Caco-2 (cell line): Measurements from ENCODE around the gene NOX3. TPM values are rescaled to one million over a fixed set of nuclear protein-coding genes. Genes with fewer than 3 reads are reported as not detected.

Source experiments
- BruUV-seq: library from RNA; stranded (reverse); fragments of 400-500 nt; replicated peaks from 2 replicates; lab custom pipeline; 2021; lab: Mats Ljungman, UMichigan
- CTCF ChIA-PET: fragments of 300-600 bp; sonication (Branson Sonifier 250); formaldehyde crosslinking; loops from one replicate; lab custom pipeline; 2022; ENCODE audit warnings: antibody characterized with exemption; lab: Charles Lee
- POLR2A ChIA-PET: fragments of 300-600 bp; sonication (Branson Sonifier 250); formaldehyde crosslinking; loops from one replicate; lab custom pipeline; 2022; ENCODE audit warnings: antibody characterized with exemption; lab: Charles Lee
- DNase-seq, 2 experiments: peaks; one replicate each; pipeline versions ENCODE4 v3.0.0 to v3.0.0-alpha.2; 2020 to 2022
- H3K27me3 ChIP-seq: replicated peaks from 2 replicates; pipeline ENCODE4 v1.6.0; 2011; ENCODE audit warnings: low read length; ENCODE audit not compliant: control insufficient read depth, insufficient read depth
- H3K36me3 ChIP-seq: 2 replicates; pipeline ENCODE4 v1.5.1; 2011; ENCODE audit warnings: low read length; ENCODE audit not compliant: control insufficient read depth, insufficient read depth
- H3K4me1 ChIP-seq: fragments of 250-450 bp; sonication (Bioruptor Pico); 2 replicates; pipeline ENCODE4 v1.5.1; 2020; ENCODE audit warnings: mild to moderate bottlenecking
- H3K4me3 ChIP-seq: 2 replicates; pipeline ENCODE4 v1.5.1; 2011; ENCODE audit warnings: low read depth, mild to moderate bottlenecking, control low read depth, low read length
- H3K9me3 ChIP-seq: fragments of 250-450 bp; sonication (Bioruptor Pico); 2 replicates; pipeline ENCODE4 v1.5.1; 2020; ENCODE audit warnings: mild to moderate bottlenecking, moderate library complexity
- H3K27ac Mint-ChIP-seq: one replicate; pipeline ENCODE4 v1.8.0; 2022; ENCODE audit warnings: mixed read lengths; ENCODE audit not compliant: unreplicated experiment
- H3K27me3 Mint-ChIP-seq: one replicate; pipeline ENCODE4 v1.8.0; 2022; ENCODE audit warnings: mixed read lengths; ENCODE audit not compliant: insufficient read depth, unreplicated experiment
- H3K36me3 Mint-ChIP-seq: one replicate; pipeline ENCODE4 v1.8.0; 2022; ENCODE audit warnings: mild to moderate bottlenecking, mixed read lengths; ENCODE audit not compliant: insufficient read depth, unreplicated experiment
- H3K4me1 Mint-ChIP-seq: one replicate; pipeline ENCODE4 v1.8.0; 2022; ENCODE audit warnings: low read depth, mixed read lengths; ENCODE audit not compliant: unreplicated experiment
- H3K4me3 Mint-ChIP-seq: one replicate; pipeline ENCODE4 v1.8.0; 2022; ENCODE audit warnings: mild to moderate bottlenecking, moderate library complexity, mixed read lengths; ENCODE audit not compliant: unreplicated experiment
- H3K9me3 Mint-ChIP-seq: one replicate; pipeline ENCODE4 v1.8.0; 2022; ENCODE audit warnings: mixed read lengths; ENCODE audit not compliant: unreplicated experiment
- intact Hi-C: fragments of 100-400 bp; cut with micrococcal nuclease; formaldehyde crosslinking; loops from one replicate; pipeline ENCODE4 v1.10.0; 2022; ENCODE audit not compliant: unreplicated experiment
- total RNA-seq: library from RNA; stranded (reverse); gene quantifications from 2 replicates; pipeline ENCODE4 v1.2.3, GENCODE V29; 2022
- TF ChIP-seq, protein P1 (sequence below), 2 experiments: fragments of 200-600 bp in 1 of 2; IDR thresholded peaks; 1 replicate in 1 of 2; 2 replicates in 1 of 2; pipeline versions ENCODE4 v1.5.1 to v1.8.0; 2011 to 2022; ENCODE audit warnings: antibody characterized with exemption in 1 of 2, control low read depth in 1 of 2, inconsistent platforms in 1 of 2, low read depth in 1 of 2, low read length in 1 of 2, mild to moderate bottlenecking in 1 of 2, moderate library complexity in 1 of 2; ENCODE audit not compliant: insufficient read depth in 1 of 2, severe bottlenecking in 1 of 2, unreplicated experiment in 1 of 2

Gene NOX3
- total RNA-seq, 1 experiment from 2014 or later: not detected

DNA sequence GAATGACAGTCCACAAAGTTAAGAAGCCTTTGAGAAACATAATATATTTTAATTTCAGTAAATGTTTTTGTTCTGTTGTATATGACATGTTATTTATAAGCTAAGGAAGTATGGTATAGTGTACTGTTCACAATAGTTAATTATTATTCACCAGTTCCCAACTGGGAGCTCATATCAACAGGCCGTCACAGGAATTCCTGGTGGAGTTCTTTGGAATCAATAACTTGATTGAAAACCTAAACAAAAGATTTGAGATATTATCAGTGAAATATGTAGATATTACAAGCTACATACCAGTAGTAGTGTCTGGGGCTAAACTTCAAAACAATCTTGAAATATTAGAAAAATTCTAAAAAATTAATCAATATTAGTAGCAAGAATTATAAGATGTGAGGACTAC, 60.3 kb downstream of the NOX3 start:
- ChIA-PET POLR2A (no interaction called here), CTCF (no interaction called here)
- H3K27me3 ChIP-seq: no peaks in the 10 kb centered on the region
- no peak for DNase-seq
- Mint-ChIP-seq H3K4me1 (peaks cover 25% of the 10 kb centered on the region), H3K4me3 (no peak overlapping the region), H3K36me3 (no peaks in the 10 kb centered on the region), H3K27ac (no peak overlapping the region), H3K27me3 (no peaks in the 10 kb centered on the region), H3K9me3 (peaks cover 29% of the 10 kb centered on the region)
- no peaks in the 10 kb centered on the region; the same call in 1 of the 2 replicates for H3K9me3 ChIP-seq
- no peaks in the 10 kb centered on the region for H3K36me3 ChIP-seq
- intact Hi-C loops: no loop called here
- no peak overlapping the region for H3K4me3 ChIP-seq
- BruUV-seq: no TSS peak
- H3K4me1 ChIP-seq: peaks cover 26% of the 10 kb centered on the region
- TF ChIP-seq, protein P1, sequence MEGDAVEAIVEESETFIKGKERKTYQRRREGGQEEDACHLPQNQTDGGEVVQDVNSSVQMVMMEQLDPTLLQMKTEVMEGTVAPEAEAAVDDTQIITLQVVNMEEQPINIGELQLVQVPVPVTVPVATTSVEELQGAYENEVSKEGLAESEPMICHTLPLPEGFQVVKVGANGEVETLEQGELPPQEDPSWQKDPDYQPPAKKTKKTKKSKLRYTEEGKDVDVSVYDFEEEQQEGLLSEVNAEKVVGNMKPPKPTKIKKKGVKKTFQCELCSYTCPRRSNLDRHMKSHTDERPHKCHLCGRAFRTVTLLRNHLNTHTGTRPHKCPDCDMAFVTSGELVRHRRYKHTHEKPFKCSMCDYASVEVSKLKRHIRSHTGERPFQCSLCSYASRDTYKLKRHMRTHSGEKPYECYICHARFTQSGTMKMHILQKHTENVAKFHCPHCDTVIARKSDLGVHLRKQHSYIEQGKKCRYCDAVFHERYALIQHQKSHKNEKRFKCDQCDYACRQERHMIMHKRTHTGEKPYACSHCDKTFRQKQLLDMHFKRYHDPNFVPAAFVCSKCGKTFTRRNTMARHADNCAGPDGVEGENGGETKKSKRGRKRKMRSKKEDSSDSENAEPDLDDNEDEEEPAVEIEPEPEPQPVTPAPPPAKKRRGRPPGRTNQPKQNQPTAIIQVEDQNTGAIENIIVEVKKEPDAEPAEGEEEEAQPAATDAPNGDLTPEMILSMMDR (IDR thresholded peaks at IDR 0.05; ENCODE audit: insufficient read depth in 1 of 2, low read depth in 1 of 2, low read length in 1 of 2, severe bottlenecking in 1 of 2, unreplicated experiment in 1 of 2): no peak

DNA sequence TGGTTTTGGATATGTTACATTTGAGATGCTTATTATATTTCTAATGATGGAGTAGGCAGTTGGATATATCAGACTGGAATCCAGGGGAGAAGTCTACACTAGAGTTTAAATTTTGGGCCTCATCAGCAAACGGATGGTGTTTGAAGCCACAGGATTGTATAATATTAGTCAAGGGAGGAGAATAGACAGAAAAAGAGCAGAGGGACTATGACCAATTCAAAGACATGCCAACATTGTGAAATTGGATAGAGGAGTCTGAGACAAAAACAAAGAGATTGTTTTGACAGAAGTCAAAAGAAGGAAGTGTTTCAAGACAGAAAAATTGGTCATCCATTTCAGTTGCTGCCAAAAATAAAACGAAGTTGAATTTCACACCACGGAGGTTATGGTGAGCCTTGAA, 66.5 kb downstream of the NOX3 start:
- intact Hi-C loops: no loop called here
- H3K9me3 ChIP-seq: no peaks in the 10 kb centered on the region; the same call in 1 of the 2 replicates
- CTCF ChIA-PET: no interaction called here
- TF ChIP-seq, protein P1 (IDR thresholded peaks at IDR 0.05; ENCODE audit: insufficient read depth in 1 of 2, low read depth in 1 of 2, low read length in 1 of 2, severe bottlenecking in 1 of 2, unreplicated experiment in 1 of 2): no peak
- H3K4me3 ChIP-seq: no peak overlapping the region
- no peaks in the 10 kb centered on the region for H3K4me1 ChIP-seq
- Mint-ChIP-seq H3K9me3 (peaks cover 38% of the 10 kb centered on the region), H3K36me3 (no peaks in the 10 kb centered on the region), H3K4me1 (peaks cover 4% of the 10 kb centered on the region), H3K27me3 (no peaks in the 10 kb centered on the region), H3K27ac (no peak overlapping the region), H3K4me3 (no peak overlapping the region)
- POLR2A ChIA-PET: no interaction called here
- H3K36me3 ChIP-seq: no peaks in the 10 kb centered on the region
- no peaks in the 10 kb centered on the region for H3K27me3 ChIP-seq
- DNase-seq: no peak
- no TSS peak for BruUV-seq

DNA sequence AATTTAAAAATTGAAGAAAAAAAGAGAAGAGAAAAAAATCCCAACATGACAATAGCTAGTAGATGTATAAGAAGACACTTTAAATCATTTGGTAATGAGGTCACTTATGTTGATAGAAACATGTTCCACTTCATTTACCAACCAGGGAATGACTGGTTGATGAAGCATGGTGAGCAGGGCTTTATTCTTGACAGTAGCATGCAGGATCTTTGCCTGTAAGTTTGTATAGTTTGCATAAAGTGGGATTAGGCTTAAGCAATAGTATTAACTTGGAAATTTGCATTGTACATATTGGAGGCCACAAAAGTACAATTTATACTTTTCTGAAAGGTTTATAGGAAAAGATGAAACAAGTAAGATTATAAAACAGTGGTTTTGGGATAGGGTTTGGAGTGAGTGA, 67.0 kb downstream of the NOX3 start:
- no peaks in the 10 kb centered on the region for H3K4me1 ChIP-seq
- Mint-ChIP-seq H3K4me3 (no peak overlapping the region), H3K27ac (no peak overlapping the region), H3K9me3 (peaks cover 38% of the 10 kb centered on the region), H3K27me3 (no peaks in the 10 kb centered on the region), H3K36me3 (no peaks in the 10 kb centered on the region), H3K4me1 (no peaks in the 10 kb centered on the region)
- H3K9me3 ChIP-seq: no peaks in the 10 kb centered on the region; the same call in 1 of the 2 replicates
- CTCF ChIA-PET: no interaction called here
- no peak overlapping the region for H3K4me3 ChIP-seq
- TF ChIP-seq, protein P1 (IDR thresholded peaks at IDR 0.05; ENCODE audit: insufficient read depth in 1 of 2, low read depth in 1 of 2, low read length in 1 of 2, severe bottlenecking in 1 of 2, unreplicated experiment in 1 of 2): no peak
- intact Hi-C loops: no loop called here
- POLR2A ChIA-PET: no interaction called here
- BruUV-seq: no TSS peak
- DNase-seq: no peak
- H3K27me3 ChIP-seq: no peaks in the 10 kb centered on the region
- no peaks in the 10 kb centered on the region for H3K36me3 ChIP-seq
